ENCODE results near the gene XPO4.
"Not testable (repeated sequence)": the region's sequence is repeated elsewhere in the genome, so short reads cannot be mapped to it uniquely, and the experiment has no call there.

GRCh38 chr13:20940511-20940910 is 38.0 kb upstream of the XPO4 start:
- not testable (repeated sequence) for TF ChIP-seq CTCF (IDR thresholded peaks at IDR 0.05; ENCODE audit: low read depth, low read length); EZH2phosphoT487 (IDR thresholded peaks at IDR 0.05; ENCODE audit: low read depth)

All from OCI-LY3 (cell line).